A673 (cell line): Measurements from ENCODE around the gene IKBIP. TPM values are rescaled to one million over a fixed set of nuclear protein-coding genes. Genes with fewer than 3 reads are reported as not detected.

Source experiments
- BruUV-seq: library from RNA; stranded (reverse); fragments of 400-500 nt; replicated peaks from 2 replicates; lab custom pipeline; 2021; lab: Mats Ljungman, UMichigan
- CTCF ChIA-PET: fragments of 300-600 bp; sonication (Branson Sonifier 250); formaldehyde crosslinking; loops from one replicate; lab custom pipeline; 2022; ENCODE audit warnings: antibody characterized with exemption; lab: Charles Lee
- POLR2A ChIA-PET: fragments of 300-600 bp; sonication (Branson Sonifier 250); formaldehyde crosslinking; loops from one replicate; lab custom pipeline; 2022; ENCODE audit warnings: antibody characterized with exemption; ENCODE audit not compliant: low non-redundant PET; lab: Charles Lee
- DNase-seq: peaks from one replicate; pipeline ENCODE4 v3.0.0-alpha.2; 2015; ENCODE audit warnings: low spot score
- H3K27ac ChIP-seq: fragments of 200-600 bp; sonication (generic); 2 replicates; pipeline ENCODE4 v1.5.1; 2016; ENCODE audit warnings: mixed run types, low read depth, mild to moderate bottlenecking, mixed read lengths, antibody characterized with exemption, low read length; ENCODE audit not compliant: poor library complexity, severe bottlenecking
- H3K27me3 ChIP-seq: fragments of 200-600 bp; sonication (generic); replicated peaks from 2 replicates; pipeline ENCODE4 v1.6.1; 2017; ENCODE audit warnings: mixed run types, low read depth, mild to moderate bottlenecking, mixed read lengths, antibody characterized with exemption, low read length; ENCODE audit not compliant: insufficient read depth, poor library complexity
- H3K36me3 ChIP-seq: fragments of 200-600 bp; sonication (generic); 2 replicates; pipeline ENCODE4 v1.6.1; 2016; ENCODE audit warnings: mixed run types, mild to moderate bottlenecking, mixed read lengths, antibody characterized with exemption, low read length; ENCODE audit not compliant: insufficient read depth, poor library complexity, severe bottlenecking
- H3K4me1 ChIP-seq: fragments of 200-600 bp; sonication (generic); 2 replicates; pipeline ENCODE4 v1.6.1; 2017; ENCODE audit warnings: mixed run types, mild to moderate bottlenecking, mixed read lengths, antibody characterized with exemption, low read length; ENCODE audit not compliant: insufficient read depth, poor library complexity, severe bottlenecking
- H3K4me3 ChIP-seq: fragments of 200-600 bp; sonication (generic); 2 replicates; pipeline ENCODE4 v1.5.1; 2016; ENCODE audit warnings: low read depth, mixed run types, mild to moderate bottlenecking, mixed read lengths, low read length; ENCODE audit not compliant: poor library complexity, severe bottlenecking
- H3K9me3 ChIP-seq: fragments of 200-600 bp; sonication (generic); 2 replicates; pipeline ENCODE4 v1.6.1; 2016; ENCODE audit warnings: mixed run types, low read depth, mild to moderate bottlenecking, mixed read lengths, antibody characterized with exemption, low read length; ENCODE audit not compliant: poor library complexity, severe bottlenecking
- EZH2 ChIP-seq: fragments of 200-600 bp; sonication (generic); IDR thresholded peaks from 2 replicates; pipeline ENCODE4 v1.6.1; 2017; ENCODE audit warnings: borderline replicate concordance, low read depth, mild to moderate bottlenecking, mixed read lengths, antibody characterized with exemption, low read length; ENCODE audit not compliant: poor library complexity, severe bottlenecking
- intact Hi-C: fragments of 100-400 bp; cut with micrococcal nuclease; formaldehyde crosslinking; loops from one replicate; pipeline ENCODE4 v1.10.0; 2022; ENCODE audit not compliant: unreplicated experiment
- total RNA-seq: library from RNA; stranded (reverse); gene quantifications from 2 replicates; pipeline ENCODE4 v1.2.3, GENCODE V29; 2021
- TF ChIP-seq, protein P1 (sequence below): fragments of 300-800, 200-600 bp; sonication (generic); conservative IDR thresholded peaks from 2 replicates; pipeline ENCODE4 v1.5.1; 2017; ENCODE audit warnings: low read depth, mild to moderate bottlenecking, antibody characterized with exemption, low read length, moderate library complexity, mixed read lengths

IKBIP gene
- total RNA-seq, 1 experiment from 2014 or later: 23.2 TPM

DNA sequence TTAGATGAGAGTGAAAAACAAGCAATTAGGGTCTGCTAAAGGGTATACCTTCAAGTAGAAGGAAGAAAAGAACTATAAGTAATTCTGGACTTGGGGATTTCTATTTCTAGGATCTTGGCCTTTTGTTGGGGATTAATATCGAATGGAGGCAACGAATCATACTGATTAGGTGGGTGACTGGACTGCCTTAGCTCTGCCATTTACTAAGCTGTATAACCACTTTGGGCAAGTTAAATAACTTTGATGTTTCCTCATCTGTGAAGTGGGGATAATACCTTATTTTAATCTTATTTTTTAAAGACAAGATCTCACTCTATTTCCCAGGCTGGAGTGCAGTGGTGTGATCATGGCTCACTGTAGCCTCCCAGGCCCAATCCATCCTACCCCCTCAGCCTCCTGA is 6.6 kb downstream of the IKBIP start:
- no peak for DNase-seq
- TF ChIP-seq EZH2: no peak
- TF ChIP-seq, protein P1, sequence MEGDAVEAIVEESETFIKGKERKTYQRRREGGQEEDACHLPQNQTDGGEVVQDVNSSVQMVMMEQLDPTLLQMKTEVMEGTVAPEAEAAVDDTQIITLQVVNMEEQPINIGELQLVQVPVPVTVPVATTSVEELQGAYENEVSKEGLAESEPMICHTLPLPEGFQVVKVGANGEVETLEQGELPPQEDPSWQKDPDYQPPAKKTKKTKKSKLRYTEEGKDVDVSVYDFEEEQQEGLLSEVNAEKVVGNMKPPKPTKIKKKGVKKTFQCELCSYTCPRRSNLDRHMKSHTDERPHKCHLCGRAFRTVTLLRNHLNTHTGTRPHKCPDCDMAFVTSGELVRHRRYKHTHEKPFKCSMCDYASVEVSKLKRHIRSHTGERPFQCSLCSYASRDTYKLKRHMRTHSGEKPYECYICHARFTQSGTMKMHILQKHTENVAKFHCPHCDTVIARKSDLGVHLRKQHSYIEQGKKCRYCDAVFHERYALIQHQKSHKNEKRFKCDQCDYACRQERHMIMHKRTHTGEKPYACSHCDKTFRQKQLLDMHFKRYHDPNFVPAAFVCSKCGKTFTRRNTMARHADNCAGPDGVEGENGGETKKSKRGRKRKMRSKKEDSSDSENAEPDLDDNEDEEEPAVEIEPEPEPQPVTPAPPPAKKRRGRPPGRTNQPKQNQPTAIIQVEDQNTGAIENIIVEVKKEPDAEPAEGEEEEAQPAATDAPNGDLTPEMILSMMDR: no peak
- Histone ChIP-seq H3K27me3 (no peaks in the 10 kb centered on the region), H3K27ac (no peak overlapping the region), H3K4me3 (no peak overlapping the region), H3K9me3 (no peaks in the 10 kb centered on the region), H3K4me1 (peaks cover 4% of the 10 kb centered on the region), H3K36me3 (no peaks in the 10 kb centered on the region)
- intact Hi-C loops: no loop called here
- BruUV-seq: no TSS peak
- ChIA-PET POLR2A (no interaction called here), CTCF (no interaction called here)

- BruUV-seq: no TSS peak
- intact Hi-C loops: no loop called here
- TF ChIP-seq EZH2: no peak
- TF ChIP-seq, protein P1: no peak
- Histone ChIP-seq H3K36me3 (no peaks in the 10 kb centered on the region), H3K4me3 (no peak overlapping the region), H3K4me1 (peaks cover 4% of the 10 kb centered on the region), H3K27ac (no peak overlapping the region), H3K27me3 (no peaks in the 10 kb centered on the region), H3K9me3 (no peaks in the 10 kb centered on the region)
- ChIA-PET CTCF (no interaction called here), POLR2A (no interaction called here)
- DNase-seq: no peak
Measured at GRCh38 chr12:98637068-98637467, 7.5 kb downstream of the IKBIP start.

DNA sequence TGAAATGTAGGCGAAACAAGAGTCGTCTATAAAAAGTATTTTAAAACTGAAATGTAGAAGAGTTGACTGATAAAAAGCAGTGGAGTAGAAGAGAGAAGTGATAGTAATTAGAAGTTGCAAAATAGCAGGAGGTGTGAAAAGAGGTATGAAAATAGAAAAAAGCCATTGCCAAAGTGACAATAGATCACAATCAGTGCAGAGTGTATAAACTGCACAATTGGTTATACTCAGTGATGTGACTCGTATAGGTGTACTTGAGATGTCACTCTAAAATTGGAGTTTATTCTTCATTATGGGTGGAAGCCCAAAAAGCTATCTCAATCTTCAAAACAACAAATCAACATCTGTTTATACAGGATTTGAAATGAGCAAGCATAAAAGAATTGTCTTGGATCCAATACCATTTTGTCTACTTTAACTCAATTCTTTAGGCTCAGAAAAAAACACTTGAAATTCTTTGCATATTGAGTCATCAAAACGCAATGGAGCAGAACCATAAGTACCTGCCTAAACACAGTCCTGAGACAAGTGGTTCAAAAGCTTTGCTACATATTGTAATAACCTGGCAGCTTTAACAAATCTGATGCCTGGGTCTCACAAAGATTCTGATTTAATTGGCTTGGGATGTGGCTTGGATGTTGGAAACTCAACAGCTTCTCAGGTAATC is 8.8 kb downstream of the IKBIP start:
- TF ChIP-seq EZH2: no peak
- TF ChIP-seq, protein P1: no peak
- Histone ChIP-seq H3K27me3 (no peaks in the 10 kb centered on the region), H3K27ac (no peak overlapping the region), H3K4me1 (peaks cover 4% of the 10 kb centered on the region), H3K36me3 (no peaks in the 10 kb centered on the region), H3K4me3 (no peak overlapping the region), H3K9me3 (no peaks in the 10 kb centered on the region)
- no TSS peak for BruUV-seq
- POLR2A ChIA-PET: no interaction called here
- DNase-seq: peak; percentile 36
- CTCF ChIA-PET: no interaction called here
- intact Hi-C loops: no loop called here
